HT-29 (cell line): Measurements from ENCODE around the gene SMPDL3B. TPM values are rescaled to one million over a fixed set of nuclear protein-coding genes. Genes with fewer than 3 reads are reported as not detected.

Experiments
- total RNA-seq: library from RNA; depleted of rRNA; stranded (reverse); fragments of >200 nt; shearing (Covaris generic); gene quantifications from 2 replicates; pipeline ENCODE4 v1.2.3, GENCODE V29; 2014; rRNA removed

SMPDL3B gene
- total RNA-seq, 1 experiment from 2014 or later, result 16.2 TPM

Other genes with a start within 250 kb of the SMPDL3B start
- 7.4 and 7.5 TPM in 2 replicates for gene FAM76A, start 209.0 kb upstream of the SMPDL3B start, total RNA-seq
- gene STX12, start 161.8 kb upstream of the SMPDL3B start, total RNA-seq, result 16.3 and 18.7 TPM in 2 replicates
- 58.5 and 70.1 TPM in 2 replicates for gene PPP1R8, start 104.2 kb upstream of the SMPDL3B start, total RNA-seq
- 0.28 TPM in 1 of 2 replicates, not detected in the other for gene THEMIS2, start 62.5 kb upstream of the SMPDL3B start, total RNA-seq
- gene RPA2, start 20.4 kb upstream of the SMPDL3B start, total RNA-seq, result 53.5 and 57.5 TPM in 2 replicates
- gene XKR8, start 25.0 kb downstream of the SMPDL3B start, total RNA-seq, result 3.1 and 3.3 TPM in 2 replicates
- 4.4 and 6.7 TPM in 2 replicates for gene EYA3, start 153.6 kb downstream of the SMPDL3B start, total RNA-seq
- 0.52 and 0.56 TPM in 2 replicates for gene PTAFR, start 241.7 kb downstream of the SMPDL3B start, total RNA-seq